HepG2 (cell line): ENCODE data around the gene TEX19. TPM values are rescaled to one million over a fixed set of nuclear protein-coding genes. Genes with fewer than 3 reads are reported as not detected.
A peak's percentile ranks its signal among the peaks of the same experiment; 100 is the strongest.

Source experiments
- AGO2 ChIP-seq: fragments of 200-400 bp; formaldehyde crosslinking; optimal IDR thresholded peaks from 2 replicates; pipeline ENCODE3; 2017; ENCODE audit warnings: mild to moderate bottlenecking, low read depth, low read length, moderate library complexity
- CC2D1A ChIP-seq: sonication (generic); formaldehyde crosslinking; IDR thresholded peaks from 2 replicates; pipeline ENCODE4 v1.8.1; 2023; ENCODE audit warnings: mild to moderate bottlenecking, missing genetic modification reagents
- CEBPB ChIP-seq: IDR thresholded peaks from 2 replicates; pipeline ENCODE4 v1.6.1; 2011; ENCODE audit warnings: low read depth, low read length, improper control_type of control experiment, borderline replicate concordance
- HNF1B ChIP-seq: sonication (generic); formaldehyde crosslinking; IDR thresholded peaks from 2 replicates; pipeline ENCODE4 v1.5.1; 2020; ENCODE audit warnings: mild to moderate bottlenecking, moderate library complexity, missing genetic modification reagents
- HOXA5 ChIP-seq: sonication (generic); formaldehyde crosslinking; IDR thresholded peaks from 2 replicates; pipeline ENCODE4 v1.4.0; 2020; ENCODE audit warnings: missing genetic modification reagents
- KDM4B ChIP-seq: sonication (generic); formaldehyde crosslinking; IDR thresholded peaks from 2 replicates; pipeline ENCODE4 v1.4.0; 2020; ENCODE audit warnings: missing genetic modification reagents
- NAIF1 ChIP-seq: sonication (generic); formaldehyde crosslinking; IDR thresholded peaks from 2 replicates; pipeline ENCODE4 v1.5.0; 2020; ENCODE audit warnings: mild to moderate bottlenecking, missing genetic modification reagents, borderline replicate concordance
- NR2C2 ChIP-seq: sonication (generic); formaldehyde crosslinking; IDR thresholded peaks from 2 replicates; pipeline ENCODE4 v1.4.0; 2020; ENCODE audit warnings: missing genetic modification reagents, mild to moderate bottlenecking, moderate library complexity, borderline replicate concordance
- RXRA ChIP-seq: sonication (generic); formaldehyde crosslinking; IDR thresholded peaks from 2 replicates; pipeline ENCODE4 v1.5.1; 2020; ENCODE audit warnings: missing genetic modification reagents
- SIN3A ChIP-seq: IDR thresholded peaks from 2 replicates; pipeline ENCODE4 v1.6.1; 2011; ENCODE audit warnings: low read depth, mild to moderate bottlenecking, control low read depth, low read length, borderline replicate concordance
- SKI ChIP-seq: fragments of 450-650 bp; IDR thresholded peaks from one replicate; pipeline ENCODE4 v1.6.1; 2018; ENCODE audit warnings: mild to moderate bottlenecking; ENCODE audit not compliant: partially characterized antibody
- ZBTB33 ChIP-seq: sonication (generic); formaldehyde crosslinking; IDR thresholded peaks from 2 replicates; pipeline ENCODE4 v1.4.0; 2020; ENCODE audit warnings: missing genetic modification reagents
- ZBTB38 ChIP-seq: sonication (generic); formaldehyde crosslinking; IDR thresholded peaks from 2 replicates; pipeline ENCODE4 v1.5.1; 2020; ENCODE audit warnings: mild to moderate bottlenecking, missing genetic modification reagents
- ZNF263 ChIP-seq: sonication (generic); formaldehyde crosslinking; IDR thresholded peaks from 2 replicates; pipeline ENCODE4 v1.4.0; 2020; ENCODE audit warnings: missing genetic modification reagents
- ZNF335 ChIP-seq: sonication (generic); formaldehyde crosslinking; IDR thresholded peaks from 2 replicates; pipeline ENCODE4 v1.4.0; 2020; ENCODE audit warnings: missing genetic modification reagents
- polyA plus RNA-seq, 8 experiments: library from polyadenylated mRNA; depleted of rRNA in 3 of 8; stranded (reverse) in 7 of 8; unstranded in 1 of 8; fragments of >200 nt; fragmentation: Illumina TruSeq in 4 of 8; extraction: Trizol in 4 of 8; gene quantifications; 2 replicates each; pipeline versions ENCODE4 v1.2.1 to v1.2.3, GENCODE V29; 2011 to 2016; ENCODE audit warnings: low read depth in 4 of 8, missing spikeins in 1 of 8, mixed read lengths in 1 of 8; ENCODE audit not compliant: insufficient read depth in 1 of 8
- total RNA-seq, 5 experiments: library from RNA; depleted of rRNA; stranded (reverse); fragments of >200 nt; fragmentation: Illumina TruSeq; extraction: Trizol; gene quantifications; 2 replicates each; pipeline ENCODE4 v1.2.3, GENCODE V29; 2016; ENCODE audit warnings: low read depth in 1 of 5
- TF ChIP-seq, protein P1 (sequence below): sonication (generic); formaldehyde crosslinking; IDR thresholded peaks from 2 replicates; pipeline ENCODE4 v1.4.0; 2020; ENCODE audit warnings: missing genetic modification reagents, borderline replicate concordance
- TF ChIP-seq, protein P2 (sequence below): sonication (generic); formaldehyde crosslinking; IDR thresholded peaks from 2 replicates; pipeline ENCODE4 v1.5.1; 2020; ENCODE audit warnings: mild to moderate bottlenecking, missing genetic modification reagents, moderate library complexity
- TF ChIP-seq, protein P3 (sequence below): sonication (generic); formaldehyde crosslinking; IDR thresholded peaks from 2 replicates; pipeline ENCODE4 v1.5.0; 2020; ENCODE audit warnings: mild to moderate bottlenecking, missing genetic modification reagents
- TF ChIP-seq, protein P4 (sequence below): sonication (generic); formaldehyde crosslinking; IDR thresholded peaks from 2 replicates; pipeline ENCODE4 v1.8.0; 2022; ENCODE audit warnings: mild to moderate bottlenecking, missing genetic modification reagents, borderline replicate concordance

Gene TEX19
- total and polyA plus RNA-seq, 2 of the 13 experiments (the other 11 are each of a cell fraction or from before 2014, with no cell fraction given): 1.3 to 6.0 TPM

DNA sequence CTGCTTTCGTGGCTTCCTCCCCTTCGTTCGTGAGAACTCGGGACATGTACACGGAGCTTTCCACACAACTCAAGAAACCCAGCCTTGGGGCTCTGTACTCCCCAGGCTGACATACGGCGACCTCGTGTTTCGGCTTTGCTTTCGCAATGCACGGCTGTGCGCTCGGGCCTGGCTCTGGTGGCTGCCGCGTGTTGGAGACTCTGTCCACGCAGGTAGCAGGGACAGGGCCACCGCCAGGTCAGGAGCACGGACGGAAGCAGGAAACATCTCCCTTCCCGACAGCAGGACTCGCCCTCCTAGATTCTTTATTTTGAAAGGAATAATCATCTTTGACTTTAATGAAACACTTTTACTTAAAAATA lies 29.9 kb downstream of the TEX19 start (continued):
- TF ChIP-seq, protein P1, sequence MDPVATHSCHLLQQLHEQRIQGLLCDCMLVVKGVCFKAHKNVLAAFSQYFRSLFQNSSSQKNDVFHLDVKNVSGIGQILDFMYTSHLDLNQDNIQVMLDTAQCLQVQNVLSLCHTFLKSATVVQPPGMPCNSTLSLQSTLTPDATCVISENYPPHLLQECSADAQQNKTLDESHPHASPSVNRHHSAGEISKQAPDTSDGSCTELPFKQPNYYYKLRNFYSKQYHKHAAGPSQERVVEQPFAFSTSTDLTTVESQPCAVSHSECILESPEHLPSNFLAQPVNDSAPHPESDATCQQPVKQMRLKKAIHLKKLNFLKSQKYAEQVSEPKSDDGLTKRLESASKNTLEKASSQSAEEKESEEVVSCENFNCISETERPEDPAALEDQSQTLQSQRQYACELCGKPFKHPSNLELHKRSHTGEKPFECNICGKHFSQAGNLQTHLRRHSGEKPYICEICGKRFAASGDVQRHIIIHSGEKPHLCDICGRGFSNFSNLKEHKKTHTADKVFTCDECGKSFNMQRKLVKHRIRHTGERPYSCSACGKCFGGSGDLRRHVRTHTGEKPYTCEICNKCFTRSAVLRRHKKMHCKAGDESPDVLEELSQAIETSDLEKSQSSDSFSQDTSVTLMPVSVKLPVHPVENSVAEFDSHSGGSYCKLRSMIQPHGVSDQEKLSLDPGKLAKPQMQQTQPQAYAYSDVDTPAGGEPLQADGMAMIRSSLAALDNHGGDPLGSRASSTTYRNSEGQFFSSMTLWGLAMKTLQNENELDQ (CRISPR knock-in tag): no peak
- peak; percentile 88 for TF ChIP-seq CEBPB
- TF ChIP-seq, protein P2, sequence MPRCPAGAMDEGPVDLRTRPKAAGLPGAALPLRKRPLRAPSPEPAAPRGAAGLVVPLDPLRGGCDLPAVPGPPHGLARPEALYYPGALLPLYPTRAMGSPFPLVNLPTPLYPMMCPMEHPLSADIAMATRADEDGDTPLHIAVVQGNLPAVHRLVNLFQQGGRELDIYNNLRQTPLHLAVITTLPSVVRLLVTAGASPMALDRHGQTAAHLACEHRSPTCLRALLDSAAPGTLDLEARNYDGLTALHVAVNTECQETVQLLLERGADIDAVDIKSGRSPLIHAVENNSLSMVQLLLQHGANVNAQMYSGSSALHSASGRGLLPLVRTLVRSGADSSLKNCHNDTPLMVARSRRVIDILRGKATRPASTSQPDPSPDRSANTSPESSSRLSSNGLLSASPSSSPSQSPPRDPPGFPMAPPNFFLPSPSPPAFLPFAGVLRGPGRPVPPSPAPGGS (CRISPR knock-in tag): no peak
- TF ChIP-seq ZBTB33 (CRISPR knock-in tag): peak; percentile 74; the same call in 1 of the 2 replicates
- TF ChIP-seq SIN3A: no peak
- no peak for TF ChIP-seq KDM4B
- TF ChIP-seq, protein P3, sequence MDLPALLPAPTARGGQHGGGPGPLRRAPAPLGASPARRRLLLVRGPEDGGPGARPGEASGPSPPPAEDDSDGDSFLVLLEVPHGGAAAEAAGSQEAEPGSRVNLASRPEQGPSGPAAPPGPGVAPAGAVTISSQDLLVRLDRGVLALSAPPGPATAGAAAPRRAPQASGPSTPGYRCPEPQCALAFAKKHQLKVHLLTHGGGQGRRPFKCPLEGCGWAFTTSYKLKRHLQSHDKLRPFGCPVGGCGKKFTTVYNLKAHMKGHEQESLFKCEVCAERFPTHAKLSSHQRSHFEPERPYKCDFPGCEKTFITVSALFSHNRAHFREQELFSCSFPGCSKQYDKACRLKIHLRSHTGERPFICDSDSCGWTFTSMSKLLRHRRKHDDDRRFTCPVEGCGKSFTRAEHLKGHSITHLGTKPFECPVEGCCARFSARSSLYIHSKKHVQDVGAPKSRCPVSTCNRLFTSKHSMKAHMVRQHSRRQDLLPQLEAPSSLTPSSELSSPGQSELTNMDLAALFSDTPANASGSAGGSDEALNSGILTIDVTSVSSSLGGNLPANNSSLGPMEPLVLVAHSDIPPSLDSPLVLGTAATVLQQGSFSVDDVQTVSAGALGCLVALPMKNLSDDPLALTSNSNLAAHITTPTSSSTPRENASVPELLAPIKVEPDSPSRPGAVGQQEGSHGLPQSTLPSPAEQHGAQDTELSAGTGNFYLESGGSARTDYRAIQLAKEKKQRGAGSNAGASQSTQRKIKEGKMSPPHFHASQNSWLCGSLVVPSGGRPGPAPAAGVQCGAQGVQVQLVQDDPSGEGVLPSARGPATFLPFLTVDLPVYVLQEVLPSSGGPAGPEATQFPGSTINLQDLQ (CRISPR knock-in tag): no peak
- no peak for TF ChIP-seq ZNF335
- TF ChIP-seq CC2D1A: no peak
- TF ChIP-seq RXRA (CRISPR knock-in tag): no peak
- TF ChIP-seq NAIF1 (CRISPR knock-in tag): no peak
- TF ChIP-seq, protein P4, sequence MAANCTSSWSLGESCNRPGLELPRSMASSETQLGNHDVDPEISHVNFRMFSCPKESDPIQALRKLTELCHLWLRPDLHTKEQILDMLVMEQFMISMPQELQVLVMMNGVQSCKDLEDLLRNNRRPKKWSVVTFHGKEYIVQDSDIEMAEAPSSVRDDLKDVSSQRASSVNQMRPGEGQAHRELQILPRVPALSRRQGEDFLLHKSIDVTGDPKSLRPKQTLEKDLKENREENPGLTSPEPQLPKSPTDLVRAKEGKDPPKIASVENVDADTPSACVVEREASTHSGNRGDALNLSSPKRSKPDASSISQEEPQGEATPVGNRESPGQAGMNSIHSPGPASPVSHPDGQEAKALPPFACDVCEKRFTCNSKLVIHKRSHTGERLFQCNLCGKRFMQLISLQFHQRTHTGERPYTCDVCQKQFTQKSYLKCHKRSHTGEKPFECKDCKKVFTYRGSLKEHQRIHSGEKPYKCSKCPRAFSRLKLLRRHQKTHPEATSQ (CRISPR knock-in tag): no peak
- no peak for TF ChIP-seq SKI
- TF ChIP-seq AGO2: peak; percentile 22
- no peak for TF ChIP-seq NR2C2
- TF ChIP-seq ZBTB38: peak; percentile 55; the same call in 1 of the 2 replicates
- no peak for TF ChIP-seq HNF1B
- TF ChIP-seq ZNF263 (CRISPR knock-in tag): no peak
- TF ChIP-seq HOXA5 (CRISPR knock-in tag): no peak
